CD8-positive, alpha-beta memory T cell (primary cell): ENCODE data around the gene NPHP4. TPM values are rescaled to one million over a fixed set of nuclear protein-coding genes. Genes with fewer than 3 reads are reported as not detected.

ENCODE experiments used
- CTCF ChIA-PET: fragments of 350-600 bp; sonication (Branson Sonifier 250); formaldehyde crosslinking; loops from one replicate; lab custom pipeline; 2021; ENCODE audit warnings: antibody characterized with exemption; lab: Charles Lee
- POLR2A ChIA-PET: fragments of 350-600 bp; sonication (Branson Sonifier 250); formaldehyde crosslinking; loops from one replicate; lab custom pipeline; 2021; ENCODE audit warnings: antibody characterized with exemption; lab: Charles Lee
- DNase-seq, 5 donors: peaks; one replicate each; pipeline versions ENCODE4 v3.0.0 to v3.0.0-alpha.2; 2020 to 2022; ENCODE audit warnings: mixed read lengths in 1 of 5
- H3K27ac ChIP-seq: one replicate; pipeline ENCODE4 v1.7.0; 2013; ENCODE audit warnings: low read depth, mild to moderate bottlenecking, low read length, moderate library complexity
- H3K27me3 ChIP-seq: 2 replicates; pipeline ENCODE4 v1.7.0; 2013; ENCODE audit warnings: low read length, mild to moderate bottlenecking; ENCODE audit not compliant: insufficient read depth, poor library complexity, severe bottlenecking
- H3K36me3 ChIP-seq: 2 replicates; pipeline ENCODE4 v1.7.0; 2013; ENCODE audit warnings: mild to moderate bottlenecking, low read length, moderate library complexity; ENCODE audit not compliant: insufficient read depth
- H3K4me1 ChIP-seq: 2 replicates; pipeline ENCODE4 v1.7.0; 2013; ENCODE audit warnings: mild to moderate bottlenecking, low read length, moderate library complexity; ENCODE audit not compliant: insufficient read depth
- H3K4me3 ChIP-seq: 2 replicates; pipeline ENCODE4 v1.7.0; 2013; ENCODE audit warnings: mild to moderate bottlenecking, low read length
- H3K9me3 ChIP-seq: 2 replicates; pipeline ENCODE4 v1.7.0; 2013; ENCODE audit warnings: mild to moderate bottlenecking, low read length
- H3K27ac Mint-ChIP-seq, 8 donors: one replicate each; pipeline ENCODE4 v1.8.0; 2020 to 2021; ENCODE audit warnings: mixed read lengths in 8 of 8, mild to moderate bottlenecking in 6 of 8, inconsistent platforms in 3 of 8, moderate library complexity in 3 of 8
- H3K27me3 Mint-ChIP-seq, 2 donors: one replicate each; pipeline ENCODE4 v1.8.0; 2020 to 2021; ENCODE audit warnings: mixed read lengths in 2 of 2, mild to moderate bottlenecking in 1 of 2, moderate library complexity in 1 of 2
- H3K36me3 Mint-ChIP-seq, 3 donors: one replicate each; pipeline ENCODE4 v1.8.0; 2020 to 2021; ENCODE audit warnings: mixed read lengths in 3 of 3, inconsistent platforms in 1 of 3, mild to moderate bottlenecking in 1 of 3
- H3K4me1 Mint-ChIP-seq, 3 donors: one replicate each; pipeline ENCODE4 v1.8.0; 2020 to 2021; ENCODE audit warnings: mixed read lengths in 3 of 3, inconsistent platforms in 1 of 3, mild to moderate bottlenecking in 1 of 3
- H3K4me3 Mint-ChIP-seq, 7 donors: one replicate each; pipeline ENCODE4 v1.8.0; 2020 to 2021; ENCODE audit warnings: mixed read lengths in 7 of 7, mild to moderate bottlenecking in 6 of 7, moderate library complexity in 4 of 7, inconsistent platforms in 2 of 7
- H3K9me3 Mint-ChIP-seq, 5 donors: one replicate each; pipeline ENCODE4 v1.8.0; 2020 to 2022; ENCODE audit warnings: mixed read lengths in 5 of 5, mild to moderate bottlenecking in 3 of 5, moderate library complexity in 2 of 5, inconsistent platforms in 1 of 5
- polyA plus RNA-seq: library from polyadenylated mRNA; unstranded; fragments of 300-500 nt; fragmentation: Illumina TruSeq; gene quantifications from one replicate; pipeline ENCODE4 v1.2.3, GENCODE V29; 2021
- total RNA-seq, 2 experiments: library from RNA; stranded (reverse); gene quantifications; one replicate each; pipeline ENCODE4 v1.2.3, GENCODE V29; 2021

Gene NPHP4
- total and polyA plus RNA-seq, 3 experiments from 2014 or later, result 1.2 to 11.5 (median 11.2) TPM

- no peaks in the 10 kb centered on the region for H3K36me3 ChIP-seq
- no peaks in the 10 kb centered on the region for H3K27me3 ChIP-seq
- CTCF ChIA-PET, result no interaction called here
- no peaks in the 10 kb centered on the region for H3K4me1 ChIP-seq
- POLR2A ChIA-PET, result no interaction called here
- Mint-ChIP-seq H3K4me3 (no peak overlapping the region), H3K27me3 (no peaks in the 10 kb centered on the region), H3K9me3 (no peaks in the 10 kb centered on the region), H3K36me3 (peaks cover 0 to 35% (median 17%) of the 10 kb centered on the region in 3 donors), H3K27ac (peak overlapping the region in 1 of 8 donors; percentile 10), H3K4me1 (peaks cover 8 to 14% (median 12%) of the 10 kb centered on the region in 3 donors)
- no peak for DNase-seq
- no peaks in the 10 kb centered on the region for H3K9me3 ChIP-seq
- no peak overlapping the region for H3K27ac ChIP-seq
- H3K4me3 ChIP-seq, result no peak overlapping the region
Measured at GRCh38 chr1:5959667-5960230, 32.5 kb downstream of the NPHP4 start.

DNA sequence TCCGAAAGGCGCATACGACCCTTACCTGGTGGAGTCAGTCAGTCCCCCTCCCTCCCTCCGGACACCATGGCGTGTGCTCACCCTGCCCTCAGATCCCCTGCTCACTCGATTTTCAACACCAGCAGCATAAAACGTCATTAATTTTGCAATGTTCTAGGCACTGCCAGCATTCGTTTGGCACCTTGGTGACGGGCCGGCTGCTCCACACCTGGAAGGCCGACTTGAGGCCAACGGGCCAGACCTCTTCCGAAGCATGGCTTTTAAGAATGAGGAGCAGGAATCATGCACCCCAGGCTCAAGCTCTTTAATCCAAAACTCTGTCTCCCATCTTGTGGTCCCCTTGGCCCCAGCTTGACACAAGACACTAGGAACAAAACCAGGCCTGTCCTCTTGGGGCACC lies 33.1 kb downstream of the NPHP4 start:
- no peaks in the 10 kb centered on the region for H3K9me3 ChIP-seq
- H3K27ac ChIP-seq, result no peak overlapping the region
- no peak for DNase-seq
- peak overlapping the region in 1 of 8 donors; percentile 64 for H3K27ac Mint-ChIP-seq
- POLR2A ChIA-PET, result no interaction called here
- H3K4me1 ChIP-seq, result no peaks in the 10 kb centered on the region
- peaks cover 0 to 34% (median 19%) of the 10 kb centered on the region in 3 donors for H3K36me3 Mint-ChIP-seq
- H3K9me3 Mint-ChIP-seq, result no peaks in the 10 kb centered on the region
- no peak overlapping the region for H3K4me3 Mint-ChIP-seq
- no peak overlapping the region for H3K4me3 ChIP-seq
- H3K27me3 Mint-ChIP-seq, result no peaks in the 10 kb centered on the region
- peaks cover 13 to 20% (median 17%) of the 10 kb centered on the region in 3 donors for H3K4me1 Mint-ChIP-seq
- CTCF ChIA-PET, result no interaction called here
- H3K27me3 ChIP-seq, result no peaks in the 10 kb centered on the region
- no peaks in the 10 kb centered on the region for H3K36me3 ChIP-seq

GRCh38 chr1:5956022-5956830 lies 36.0 kb downstream of the NPHP4 start:
- H3K27ac ChIP-seq, result no peak overlapping the region
- Mint-ChIP-seq H3K4me1 (peaks cover 13 to 20% (median 17%) of the 10 kb centered on the region in 3 donors), H3K36me3 (peaks cover 0 to 34% (median 15%) of the 10 kb centered on the region in 3 donors), H3K4me3 (no peak overlapping the region), H3K9me3 (no peaks in the 10 kb centered on the region), H3K27me3 (no peaks in the 10 kb centered on the region), H3K27ac (peak overlapping the region in 1 of 8 donors; percentile 17)
- CTCF ChIA-PET, result no interaction called here
- H3K4me1 ChIP-seq, result no peaks in the 10 kb centered on the region
- no peak overlapping the region for H3K4me3 ChIP-seq
- no peaks in the 10 kb centered on the region for H3K27me3 ChIP-seq
- no peaks in the 10 kb centered on the region for H3K9me3 ChIP-seq
- no peak for DNase-seq
- no peaks in the 10 kb centered on the region for H3K36me3 ChIP-seq
- POLR2A ChIA-PET, result no interaction called here

- Mint-ChIP-seq H3K27me3 (no peaks in the 10 kb centered on the region), H3K27ac (peak overlapping the region in 2 of 8 donors; percentile 3 to 38), H3K4me3 (peak overlapping the region in 2 of 7 donors; percentile 7 to 59), H3K4me1 (peaks cover 13 to 20% (median 20%) of the 10 kb centered on the region in 3 donors), H3K9me3 (no peaks in the 10 kb centered on the region), H3K36me3 (peaks cover 0 to 30% (median 12%) of the 10 kb centered on the region in 3 donors)
- H3K36me3 ChIP-seq, result no peaks in the 10 kb centered on the region
- ChIA-PET CTCF (no interaction called here), POLR2A (no interaction called here)
- H3K27me3 ChIP-seq, result no peaks in the 10 kb centered on the region
- H3K27ac ChIP-seq, result no peak overlapping the region
- H3K9me3 ChIP-seq, result no peaks in the 10 kb centered on the region
- H3K4me1 ChIP-seq, result no peaks in the 10 kb centered on the region
- no peak for DNase-seq
- no peak overlapping the region for H3K4me3 ChIP-seq
Measured at GRCh38 chr1:5955479-5955977, 36.7 kb downstream of the NPHP4 start.

GRCh38 chr1:5954964-5955363 lies 37.3 kb downstream of the NPHP4 start:
- H3K4me3 ChIP-seq, result no peak overlapping the region
- H3K4me3 Mint-ChIP-seq, result peak overlapping the region in 1 of 7 donors; percentile 7
- no peak for DNase-seq
- ChIA-PET POLR2A (no interaction called here), CTCF (no interaction called here)
- H3K4me1 Mint-ChIP-seq, result peaks cover 13 to 21% (median 20%) of the 10 kb centered on the region in 3 donors
- H3K27ac Mint-ChIP-seq, result peak overlapping the region in 4 of 8 donors; percentile 39 to 63 (median 41)
- no peaks in the 10 kb centered on the region for H3K27me3 ChIP-seq
- no peak overlapping the region for H3K27ac ChIP-seq
- no peaks in the 10 kb centered on the region for H3K9me3 Mint-ChIP-seq
- H3K36me3 Mint-ChIP-seq, result peaks cover 0 to 24% (median 12%) of the 10 kb centered on the region in 3 donors
- H3K4me1 ChIP-seq, result no peaks in the 10 kb centered on the region
- H3K27me3 Mint-ChIP-seq, result no peaks in the 10 kb centered on the region
- no peaks in the 10 kb centered on the region for H3K9me3 ChIP-seq
- H3K36me3 ChIP-seq, result no peaks in the 10 kb centered on the region

DNA sequence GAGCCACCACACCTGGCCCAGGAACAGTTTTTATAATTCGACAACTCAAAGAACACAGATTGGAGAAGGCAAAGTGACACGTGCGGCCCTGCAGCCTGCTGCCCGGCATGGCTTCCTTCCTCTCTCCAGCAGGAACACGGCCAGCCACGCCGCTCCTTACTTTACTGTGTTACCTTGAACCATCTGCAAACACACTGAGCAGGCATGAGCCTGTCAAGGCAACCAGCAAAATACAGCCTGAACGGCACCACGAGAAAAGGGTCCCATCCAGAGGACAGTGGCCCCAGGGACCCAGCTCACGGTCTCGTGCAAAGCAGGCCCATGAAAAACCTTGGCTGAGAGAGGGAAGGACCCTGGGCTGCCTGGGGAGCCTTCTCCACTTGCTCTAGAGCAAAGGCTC lies 38.8 kb downstream of the NPHP4 start:
- Mint-ChIP-seq H3K27me3 (no peaks in the 10 kb centered on the region), H3K9me3 (no peaks in the 10 kb centered on the region), H3K4me1 (peaks cover 13 to 20% (median 16%) of the 10 kb centered on the region in 3 donors), H3K36me3 (peaks cover 4 to 19% (median 9%) of the 10 kb centered on the region in 3 donors), H3K27ac (no peak overlapping the region), H3K4me3 (no peak overlapping the region)
- H3K4me3 ChIP-seq, result no peak overlapping the region
- no peaks in the 10 kb centered on the region for H3K36me3 ChIP-seq
- H3K27me3 ChIP-seq, result no peaks in the 10 kb centered on the region
- no peak overlapping the region for H3K27ac ChIP-seq
- H3K9me3 ChIP-seq, result no peaks in the 10 kb centered on the region
- ChIA-PET POLR2A (no interaction called here), CTCF (interaction anchor here (1.2 kb wide), 1 partner anchor 14 kb away, joined by 3 read pairs; no protein-coding TSS in a partner anchor)
- no peak for DNase-seq
- no peaks in the 10 kb centered on the region for H3K4me1 ChIP-seq

- no peaks in the 10 kb centered on the region for H3K4me1 ChIP-seq
- H3K4me1 Mint-ChIP-seq, result peaks cover 13 to 19% (median 16%) of the 10 kb centered on the region in 3 donors
- no peak overlapping the region for H3K4me3 Mint-ChIP-seq
- POLR2A ChIA-PET, result no interaction called here
- peaks cover 4 to 25% (median 9%) of the 10 kb centered on the region in 3 donors for H3K36me3 Mint-ChIP-seq
- H3K36me3 ChIP-seq, result no peaks in the 10 kb centered on the region
- H3K27me3 Mint-ChIP-seq, result no peaks in the 10 kb centered on the region
- no peak overlapping the region for H3K4me3 ChIP-seq
- H3K27ac Mint-ChIP-seq, result no peak overlapping the region
- CTCF ChIA-PET, result no interaction called here
- no peaks in the 10 kb centered on the region for H3K9me3 Mint-ChIP-seq
- no peak for DNase-seq
- no peaks in the 10 kb centered on the region for H3K27me3 ChIP-seq
- no peaks in the 10 kb centered on the region for H3K9me3 ChIP-seq
- no peak overlapping the region for H3K27ac ChIP-seq
Measured at GRCh38 chr1:5951846-5952410, 40.3 kb downstream of the NPHP4 start.
